ENCODE results near the gene IGLL5.

IGLL5 gene

DNA sequence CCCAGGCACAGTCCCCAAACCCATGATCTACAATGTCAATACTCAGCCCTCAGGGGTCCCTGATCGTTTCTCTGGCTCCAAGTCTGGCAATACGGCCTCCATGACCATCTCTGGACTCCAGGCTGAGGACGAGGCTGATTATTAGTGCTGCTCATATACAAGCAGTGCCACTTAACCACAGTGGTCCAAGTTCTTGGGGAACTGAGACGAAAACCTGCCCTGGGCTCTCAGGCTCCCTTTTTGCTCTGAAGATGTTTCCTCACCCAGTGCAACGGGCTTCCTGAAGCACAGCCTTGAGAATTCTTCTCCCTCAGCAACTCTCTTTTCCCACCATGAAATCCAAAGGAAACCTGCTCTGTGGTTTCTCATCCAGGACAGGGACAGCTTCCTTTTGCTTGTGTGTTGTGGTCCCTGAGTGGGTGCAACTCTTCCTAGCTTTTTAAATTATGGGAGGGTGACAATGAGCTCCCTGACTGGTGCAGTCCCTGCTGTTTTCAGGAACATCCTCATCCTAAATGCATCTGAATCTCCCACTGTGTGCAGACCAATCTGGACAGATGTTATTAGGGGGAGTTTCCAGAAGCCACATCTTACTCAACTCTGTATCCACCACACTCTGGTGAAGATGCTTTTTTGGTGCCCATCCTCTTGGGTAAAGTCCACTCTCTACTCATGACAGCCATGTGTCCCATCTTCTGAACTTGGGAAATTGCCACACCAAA, 30.6 kb upstream of the IGLL5 start:
- Mint-ChIP-seq H3K27me3 (ENCODE audit: low read depth) (peaks cover 30% of the 10 kb centered on the region), H3K27ac (no peak overlapping the region), H3K9me3 (no peaks in the 10 kb centered on the region), H3K4me3 (no peak overlapping the region), H3K4me1 (peaks cover 10% of the 10 kb centered on the region), H3K36me3 (ENCODE audit: low read depth) (no peaks in the 10 kb centered on the region)
- TF ChIP-seq, protein P1, sequence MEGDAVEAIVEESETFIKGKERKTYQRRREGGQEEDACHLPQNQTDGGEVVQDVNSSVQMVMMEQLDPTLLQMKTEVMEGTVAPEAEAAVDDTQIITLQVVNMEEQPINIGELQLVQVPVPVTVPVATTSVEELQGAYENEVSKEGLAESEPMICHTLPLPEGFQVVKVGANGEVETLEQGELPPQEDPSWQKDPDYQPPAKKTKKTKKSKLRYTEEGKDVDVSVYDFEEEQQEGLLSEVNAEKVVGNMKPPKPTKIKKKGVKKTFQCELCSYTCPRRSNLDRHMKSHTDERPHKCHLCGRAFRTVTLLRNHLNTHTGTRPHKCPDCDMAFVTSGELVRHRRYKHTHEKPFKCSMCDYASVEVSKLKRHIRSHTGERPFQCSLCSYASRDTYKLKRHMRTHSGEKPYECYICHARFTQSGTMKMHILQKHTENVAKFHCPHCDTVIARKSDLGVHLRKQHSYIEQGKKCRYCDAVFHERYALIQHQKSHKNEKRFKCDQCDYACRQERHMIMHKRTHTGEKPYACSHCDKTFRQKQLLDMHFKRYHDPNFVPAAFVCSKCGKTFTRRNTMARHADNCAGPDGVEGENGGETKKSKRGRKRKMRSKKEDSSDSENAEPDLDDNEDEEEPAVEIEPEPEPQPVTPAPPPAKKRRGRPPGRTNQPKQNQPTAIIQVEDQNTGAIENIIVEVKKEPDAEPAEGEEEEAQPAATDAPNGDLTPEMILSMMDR (IDR thresholded peaks at IDR 0.05; ENCODE audit: unreplicated experiment in 3 of 3) = no peak

DNA sequence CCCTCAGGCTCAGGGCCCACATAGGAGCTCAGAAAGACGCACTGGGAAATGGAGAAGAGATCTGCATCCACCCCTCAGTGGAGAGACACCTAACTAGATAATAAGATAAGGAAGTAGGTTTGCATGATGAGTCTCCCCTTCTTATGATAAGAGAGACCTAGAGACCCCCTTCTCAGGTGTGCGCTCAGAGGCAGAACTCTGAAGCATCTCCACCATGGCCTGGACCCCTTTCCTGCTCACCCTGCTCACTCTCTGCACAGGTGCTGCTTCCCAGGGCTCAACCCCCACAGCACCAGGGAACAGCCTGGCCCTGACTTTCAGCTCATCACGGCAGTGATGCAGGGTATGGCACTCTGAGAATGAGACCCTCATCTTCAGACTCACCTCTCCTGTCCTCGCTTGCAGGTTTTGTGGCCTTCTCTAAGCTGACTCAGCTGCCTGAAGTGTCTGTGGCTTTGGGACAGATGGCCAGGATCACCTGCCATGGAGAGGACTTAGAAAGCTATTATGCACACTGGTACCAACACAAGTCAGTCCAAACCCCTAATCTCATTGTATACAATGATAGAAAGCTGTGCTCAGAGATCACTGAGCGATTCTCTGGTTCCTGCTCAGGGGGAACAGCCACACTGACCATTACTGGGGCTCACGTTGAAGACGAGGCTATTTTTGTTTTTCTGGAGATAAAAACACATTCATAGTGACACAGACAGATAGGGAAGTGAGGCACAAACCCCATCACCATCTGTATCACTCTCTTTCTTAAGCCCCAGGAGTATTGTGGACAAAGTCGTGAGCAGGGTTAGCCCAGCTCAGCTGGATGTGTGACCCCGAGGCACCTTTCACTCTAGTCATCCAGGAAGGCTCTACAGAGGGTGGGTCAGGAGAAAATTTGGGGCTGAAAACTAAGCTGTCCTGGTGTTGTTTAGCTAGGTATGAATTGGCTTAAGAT, 29.7 kb upstream of the IGLL5 start:
- no peak overlapping the region for H3K27ac Mint-ChIP-seq
- H3K36me3 Mint-ChIP-seq (ENCODE audit: low read depth) = no peaks in the 10 kb centered on the region
- H3K4me3 Mint-ChIP-seq = no peak overlapping the region
- peaks cover 13% of the 10 kb centered on the region for H3K4me1 Mint-ChIP-seq
- H3K9me3 Mint-ChIP-seq = no peaks in the 10 kb centered on the region
- H3K27me3 Mint-ChIP-seq (ENCODE audit: low read depth) = peaks cover 22% of the 10 kb centered on the region
- TF ChIP-seq, protein P1 (IDR thresholded peaks at IDR 0.05; ENCODE audit: unreplicated experiment in 3 of 3) = no peak

DNA sequence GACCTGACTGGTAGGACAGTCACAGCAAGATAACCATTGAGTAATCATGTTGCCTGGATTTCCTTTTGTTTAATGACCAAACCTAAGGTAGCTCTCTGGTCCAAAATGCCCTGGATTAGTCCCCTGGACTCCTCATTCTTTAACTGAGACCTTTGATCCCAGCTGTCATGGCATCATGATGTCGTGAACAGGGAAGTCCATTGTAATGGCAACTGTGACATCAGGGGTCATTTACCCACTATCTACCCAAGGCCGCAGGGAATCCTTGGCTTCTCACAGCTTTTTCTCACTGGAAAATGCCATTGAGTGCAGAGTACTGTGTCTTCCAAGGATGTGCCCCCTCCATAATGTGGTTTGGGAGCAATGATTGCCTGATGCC, 29.1 kb upstream of the IGLL5 start:
- TF ChIP-seq, protein P1 (IDR thresholded peaks at IDR 0.05; ENCODE audit: unreplicated experiment in 3 of 3) = no peak
- no peak overlapping the region for H3K4me3 Mint-ChIP-seq
- no peaks in the 10 kb centered on the region for H3K9me3 Mint-ChIP-seq
- no peaks in the 10 kb centered on the region for H3K36me3 Mint-ChIP-seq (ENCODE audit: low read depth)
- peaks cover 13% of the 10 kb centered on the region for H3K4me1 Mint-ChIP-seq
- peaks cover 22% of the 10 kb centered on the region for H3K27me3 Mint-ChIP-seq (ENCODE audit: low read depth)
- no peak overlapping the region for H3K27ac Mint-ChIP-seq

DNA sequence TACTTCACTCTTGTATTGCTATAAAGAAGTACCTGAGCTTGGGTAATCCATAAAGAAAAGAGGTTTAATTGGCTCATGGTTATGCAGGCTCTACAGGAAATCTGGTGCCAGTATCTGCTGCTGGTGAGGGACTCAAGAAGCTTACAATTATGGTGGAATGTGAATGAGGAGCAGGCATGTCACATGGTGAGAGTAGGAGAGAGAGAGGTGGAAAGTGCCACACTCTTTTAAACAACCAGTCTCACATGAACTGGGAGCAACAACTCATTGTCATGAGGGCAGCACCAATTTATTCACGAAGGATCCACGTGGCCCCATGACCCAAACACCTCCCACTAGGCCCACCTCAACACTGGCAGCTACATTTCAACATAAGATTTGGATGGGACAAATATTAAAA, 24.6 kb upstream of the IGLL5 start:
- TF ChIP-seq, protein P1 (IDR thresholded peaks at IDR 0.05; ENCODE audit: unreplicated experiment in 3 of 3) = no peak
- Mint-ChIP-seq H3K36me3 (ENCODE audit: low read depth) (no peaks in the 10 kb centered on the region), H3K4me3 (no peak overlapping the region), H3K27ac (no peak overlapping the region), H3K9me3 (no peaks in the 10 kb centered on the region), H3K4me1 (peaks cover 13% of the 10 kb centered on the region), H3K27me3 (ENCODE audit: low read depth) (peaks cover 22% of the 10 kb centered on the region)

DNA sequence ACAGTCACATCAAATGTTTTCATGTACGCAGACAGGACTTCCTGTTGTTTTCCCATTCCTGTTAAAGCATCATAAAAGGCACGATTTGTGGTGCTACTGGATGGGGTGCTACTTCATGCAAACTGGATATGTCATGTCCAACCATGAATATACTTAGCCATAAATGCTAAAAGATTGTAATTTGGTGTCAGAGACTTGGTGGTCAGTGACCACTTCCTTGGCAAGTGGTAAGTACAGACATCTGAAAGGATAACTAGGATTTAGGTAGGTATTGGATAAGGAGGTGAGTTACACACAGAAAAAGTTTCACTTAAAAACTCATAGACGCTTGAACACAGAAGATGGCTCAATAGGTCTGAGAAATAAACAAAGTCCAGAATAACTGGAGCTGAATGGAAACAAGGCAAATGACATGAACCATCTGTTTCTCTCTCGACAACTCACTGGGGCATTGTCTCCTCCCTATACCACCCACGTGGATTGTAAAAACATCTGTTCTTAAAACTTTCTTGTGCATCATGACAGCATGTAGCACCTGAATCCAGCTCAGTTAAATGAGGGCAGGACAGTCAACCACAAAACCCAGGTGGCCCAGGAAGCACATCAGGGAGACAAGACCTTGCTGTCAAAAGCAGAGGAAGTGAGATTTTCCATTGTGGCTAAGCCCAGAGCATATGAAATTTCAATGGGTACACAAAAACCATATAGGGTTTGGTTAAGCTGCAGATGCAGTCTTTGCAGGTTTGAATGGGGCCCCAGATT, 22.1 kb upstream of the IGLL5 start:
- Mint-ChIP-seq H3K4me3 (no peak overlapping the region), H3K36me3 (ENCODE audit: low read depth) (no peaks in the 10 kb centered on the region), H3K27me3 (ENCODE audit: low read depth) (peaks cover 30% of the 10 kb centered on the region), H3K9me3 (no peaks in the 10 kb centered on the region), H3K27ac (peak overlapping the region in 1 of 3 experiments; percentile 39), H3K4me1 (peaks cover 13% of the 10 kb centered on the region)
- TF ChIP-seq, protein P1 (IDR thresholded peaks at IDR 0.05; ENCODE audit: unreplicated experiment in 3 of 3) = no peak
